Esophagus muscularis mucosa (tissue), 4 donors: ENCODE data around the gene MITF. TPM values are rescaled to one million over a fixed set of nuclear protein-coding genes. Genes with fewer than 3 reads are reported as not detected.

Source experiments
- DNase-seq: peaks from one replicate; pipeline ENCODE4 v3.0.0-alpha.2; 2017; ENCODE audit errors: extremely low spot score
- H3K27ac ChIP-seq, 4 donors: fragments of 200-600 bp; sonication (generic); replicated peaks in 1 of 4; 1 replicate in 3 of 4; 2 replicates in 1 of 4; pipeline ENCODE4 v1.5.1; 2016 to 2019; ENCODE audit warnings: mild to moderate bottlenecking in 1 of 4
- H3K27me3 ChIP-seq, 4 donors: fragments of 200-600 bp; sonication (generic); one replicate each; pipeline versions ENCODE4 v1.5.1 to v1.6.0; 2016 to 2019
- H3K36me3 ChIP-seq, 4 donors: fragments of 200-600 bp; sonication (generic); one replicate each; pipeline ENCODE4 v1.5.1; 2016 to 2019
- H3K4me1 ChIP-seq, 4 donors: fragments of 200-600 bp; sonication (generic); one replicate each; pipeline ENCODE4 v1.5.1; 2016 to 2019
- H3K4me3 ChIP-seq, 4 donors: fragments of 200-600 bp; sonication (generic); 1 replicate in 2 of 4; 2 replicates in 2 of 4; pipeline ENCODE4 v1.5.1; 2016 to 2019; ENCODE audit warnings: mild to moderate bottlenecking in 4 of 4, moderate library complexity in 1 of 4
- H3K9me3 ChIP-seq, 4 donors: fragments of 200-600 bp; sonication (generic); 1 replicate in 3 of 4; 2 replicates in 1 of 4; pipeline ENCODE4 v1.5.1; 2016 to 2019
- CTCF ChIP-seq, 3 experiments: fragments of 200-600 bp in 2 of 3; fragments of 450-650 bp in 1 of 3; sonication (generic) in 2 of 3; IDR thresholded peaks; one replicate each; pipeline ENCODE4 v1.5.1; 2017 to 2019; ENCODE audit warnings: antibody characterized with exemption in 3 of 3, mild to moderate bottlenecking in 2 of 3, moderate library complexity in 1 of 3
- EP300 ChIP-seq: sonication (generic); formaldehyde crosslinking; IDR thresholded peaks from one replicate; pipeline ENCODE4 v1.6.1; 2017; ENCODE audit warnings: antibody characterized with exemption
- POLR2A ChIP-seq: fragments of 450-650 bp; IDR thresholded peaks from one replicate; pipeline ENCODE4 v1.6.1; 2017; ENCODE audit warnings: antibody characterized with exemption, moderate library complexity, mild to moderate bottlenecking, low read depth
- POLR2AphosphoS5 ChIP-seq, 2 donors: sonication (generic); formaldehyde crosslinking; IDR thresholded peaks; one replicate each; pipeline ENCODE4 v1.6.1; 2017; ENCODE audit warnings: antibody characterized with exemption in 2 of 2
- WGBS: methylation state at CpG from one replicate; pipeline ENCODE4 v1.1.5; 2018; 5-methylcytosine and 5-hydroxymethylcytosine counted together
- intact Hi-C: fragments of 100-400 bp; cut with DNase I; formaldehyde crosslinking; loops from one replicate; pipeline ENCODE4 v1.15.1; 2023
- total RNA-seq, 4 donors: library from RNA; depleted of rRNA; stranded (reverse); fragments of >200 nt; gene quantifications; one replicate each; pipeline versions ENCODE4 v1.1.0 to v1.2.1, GENCODE V29; 2016

The MITF gene
- total RNA-seq, 4 donors from 2014 or later: 68.1 to 141 (median 81.2) TPM

- no peaks in the 10 kb centered on the region for H3K36me3 ChIP-seq
- WGBS: 14% methylated on average over 19 of the region's 26 CpGs
- H3K27me3 ChIP-seq: no peaks in the 10 kb centered on the region
- TF ChIP-seq POLR2A (no peak), EP300 (no peak), POLR2AphosphoS5 (IDR thresholded peaks at IDR 0.05) (peak in 1 of 2 donors; percentile 36), CTCF (IDR thresholded peaks at IDR 0.05) (no peak)
- H3K27ac ChIP-seq: peak overlapping the region; percentile 90 to 94 (median 92)
- no peak for DNase-seq
- H3K4me1 ChIP-seq: peaks cover 28 to 66% (median 62%) of the 10 kb centered on the region in 4 donors
- no peaks in the 10 kb centered on the region for H3K9me3 ChIP-seq
- H3K4me3 ChIP-seq: peak overlapping the region; percentile 83 to 95 (median 90)
- intact Hi-C loops: loop anchor here (2.0 to 5.0 kb wide), 2 partner anchors 46 to 122 kb away; no protein-coding TSS in a partner anchor
These were observed 1.1 kb downstream of the MITF start for GRCh38 chr3:69740103-69741021.

DNA sequence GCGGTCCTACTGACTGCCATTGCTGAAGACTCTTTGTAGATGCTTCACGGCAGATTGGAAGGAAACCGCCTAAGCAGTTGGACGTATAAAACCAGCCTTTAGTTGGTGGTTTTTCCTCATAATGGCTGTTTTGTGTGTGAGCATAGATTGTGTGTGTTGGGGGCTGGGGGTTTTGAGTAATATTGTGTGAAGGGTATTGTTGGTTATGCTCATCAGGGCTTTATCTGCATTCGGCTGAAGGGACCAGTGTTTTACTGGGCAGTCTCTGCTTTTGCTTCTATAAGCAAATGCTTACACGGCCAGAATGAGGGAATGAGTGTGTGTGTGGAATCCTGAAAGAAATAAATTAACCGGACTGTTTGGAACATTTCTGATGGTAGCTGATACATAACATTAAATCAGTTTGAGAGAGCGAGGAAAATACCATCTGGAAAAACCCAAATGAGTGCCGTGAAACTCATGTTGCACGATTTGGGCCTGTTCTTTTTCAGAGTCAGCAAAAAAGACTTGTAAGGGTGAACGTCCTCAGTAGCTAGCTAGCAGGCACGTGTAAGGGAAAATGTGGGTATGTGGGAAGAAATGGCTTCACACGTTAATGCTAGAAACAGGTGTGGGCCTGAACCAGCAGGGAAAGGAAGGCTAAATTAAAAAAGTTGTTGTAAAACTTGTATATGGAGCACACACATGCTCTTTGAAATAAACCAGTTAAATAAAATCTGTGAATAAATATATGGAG, 1.9 kb downstream of the MITF start:
- intact Hi-C loops: loop anchor here (2.0 to 5.0 kb wide), 2 partner anchors 46 to 121 kb away; no protein-coding TSS in a partner anchor
- DNase-seq: no peak
- peak overlapping the region; percentile 83 to 95 (median 90) for H3K4me3 ChIP-seq
- H3K4me1 ChIP-seq: peaks cover 35 to 74% (median 70%) of the 10 kb centered on the region in 4 donors
- TF ChIP-seq EP300 (no peak), POLR2AphosphoS5 (IDR thresholded peaks at IDR 0.05) (no peak), POLR2A (no peak), CTCF (IDR thresholded peaks at IDR 0.05) (no peak)
- H3K27me3 ChIP-seq: no peaks in the 10 kb centered on the region
- H3K36me3 ChIP-seq: no peaks in the 10 kb centered on the region
- H3K9me3 ChIP-seq: no peaks in the 10 kb centered on the region
- WGBS: 49% methylated on average over 13 of the region's 13 CpGs
- peak overlapping the region; percentile 90 to 94 (median 92) for H3K27ac ChIP-seq

DNA sequence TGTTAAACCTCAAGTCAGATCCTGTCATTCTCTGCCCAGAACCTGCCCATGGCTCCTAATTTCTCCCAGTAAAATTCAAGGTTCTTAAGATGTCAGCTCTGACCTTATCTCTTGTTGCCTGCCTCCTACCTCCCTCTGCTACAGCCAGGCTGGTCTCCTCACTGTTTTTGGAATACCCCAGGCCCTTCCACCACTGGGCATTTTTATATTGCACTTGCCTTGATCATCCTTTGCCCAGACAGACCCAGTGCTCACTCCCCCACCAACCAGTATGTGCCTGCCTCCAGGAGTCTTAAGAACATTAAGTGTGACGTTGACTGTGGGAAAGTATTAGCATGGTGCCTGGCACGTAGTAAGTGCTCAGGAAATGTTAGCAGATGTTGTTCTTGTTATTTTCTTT, 3.1 kb downstream of the MITF start:
- TF ChIP-seq POLR2AphosphoS5 (IDR thresholded peaks at IDR 0.05): no peak
- no peak for TF ChIP-seq POLR2A
- no peak for TF ChIP-seq EP300
- TF ChIP-seq CTCF (IDR thresholded peaks at IDR 0.05): no peak
- peak overlapping the region; percentile 90 to 94 (median 92) for H3K27ac ChIP-seq
- no peaks in the 10 kb centered on the region for H3K36me3 ChIP-seq
- intact Hi-C loops: loop anchor here (5.0 kb wide), 1 partner anchor 120 kb away; no protein-coding TSS in a partner anchor
- H3K27me3 ChIP-seq: no peaks in the 10 kb centered on the region
- no peak for DNase-seq
- H3K4me1 ChIP-seq: peaks cover 47 to 86% (median 82%) of the 10 kb centered on the region in 4 donors
- WGBS: 78% methylated on average over 2 of the region's 2 CpGs
- H3K4me3 ChIP-seq: peak overlapping the region in 1 of 4 donors; percentile 93
- H3K9me3 ChIP-seq: no peaks in the 10 kb centered on the region

DNA sequence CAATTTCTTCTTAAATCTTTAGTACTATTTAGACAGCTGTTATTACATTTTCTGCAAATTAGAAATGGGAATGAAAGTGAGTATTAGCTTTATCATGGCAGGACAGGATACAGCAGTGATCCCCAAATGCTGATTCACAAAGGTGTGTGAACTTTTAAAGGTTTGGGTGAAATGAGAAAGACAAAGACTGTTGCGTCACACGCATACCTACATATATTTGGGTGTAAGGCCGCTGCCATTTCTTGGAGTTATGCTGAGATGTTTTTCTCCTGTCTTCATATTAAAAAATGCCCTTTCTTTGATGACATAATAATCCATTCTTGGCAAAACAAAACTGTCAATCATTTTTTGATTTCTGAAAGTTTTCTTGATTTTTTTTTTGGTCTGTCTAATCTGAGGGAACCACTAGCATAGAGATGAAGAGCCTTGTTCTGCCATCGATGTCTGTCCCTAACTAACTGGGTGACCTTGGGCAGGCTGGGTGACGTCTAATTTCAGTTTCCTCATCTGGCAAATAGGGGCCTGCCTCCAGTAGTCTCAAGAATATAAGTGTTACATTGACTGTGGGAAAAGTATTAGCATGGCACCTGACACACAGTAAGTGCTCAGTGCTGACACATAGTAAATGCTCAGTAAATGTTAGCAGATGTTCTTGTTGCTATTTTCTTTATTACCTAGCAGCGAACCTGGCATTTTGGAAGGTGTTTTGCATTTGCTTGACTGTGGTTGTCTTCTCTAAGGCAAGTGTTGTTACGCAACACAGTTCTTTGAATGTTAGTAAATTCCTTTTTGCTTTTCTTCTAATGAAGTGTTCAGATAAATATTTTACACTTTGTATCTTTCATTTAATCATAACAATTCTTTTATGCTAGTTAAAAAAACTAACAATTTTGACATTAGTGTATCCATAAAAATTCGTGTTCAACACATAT, 5.0 kb downstream of the MITF start:
- TF ChIP-seq POLR2AphosphoS5 (IDR thresholded peaks at IDR 0.05) (no peak), POLR2A (no peak), EP300 (no peak), CTCF (IDR thresholded peaks at IDR 0.05) (no peak)
- H3K9me3 ChIP-seq: no peaks in the 10 kb centered on the region
- 78% methylated on average over 8 of the region's 8 CpGs for WGBS
- H3K4me1 ChIP-seq: peaks cover 52 to 95% (median 90%) of the 10 kb centered on the region in 4 donors
- intact Hi-C loops: loop anchor here (5.0 kb wide), 1 partner anchor 118 kb away; no protein-coding TSS in a partner anchor
- H3K36me3 ChIP-seq: no peaks in the 10 kb centered on the region
- no peak overlapping the region for H3K4me3 ChIP-seq
- no peaks in the 10 kb centered on the region for H3K27me3 ChIP-seq
- no peak for DNase-seq
- peak overlapping the region; percentile 90 to 94 (median 92) for H3K27ac ChIP-seq
